Lung (tissue), 12 donors: ENCODE results near the gene DYNLRB1. TPM values are rescaled to one million over a fixed set of nuclear protein-coding genes. Genes with fewer than 3 reads are reported as not detected.

Source experiments
- ATAC-seq: fragments of 200-7000 bp; cut with Tn5 transposase; one replicate; pipeline ENCODE4 v1.9.1; 2020; ENCODE audit warnings: moderate number of reproducible peaks; ENCODE audit not compliant: insufficient read depth, low FRiP score
- DNase-seq, 3 donors: peaks; one replicate each; pipeline ENCODE4 v3.0.0-alpha.2; 2013 to 2017
- H3K27ac ChIP-seq, 2 donors: one replicate each; pipeline ENCODE4 v1.5.1; 2013; ENCODE audit warnings: mild to moderate bottlenecking in 2 of 2, moderate library complexity in 2 of 2, control low read depth in 1 of 2, inconsistent platforms in 1 of 2, low read depth in 1 of 2, low read length in 1 of 2
- H3K27me3 ChIP-seq, 3 donors: one replicate each; pipeline ENCODE4 v1.5.1; 2013; ENCODE audit warnings: low read length in 2 of 3; ENCODE audit not compliant: control insufficient read depth in 3 of 3, insufficient read depth in 3 of 3
- H3K36me3 ChIP-seq, 4 donors: one replicate each; pipeline ENCODE4 v1.5.1; 2013; ENCODE audit warnings: low read length in 4 of 4, mild to moderate bottlenecking in 1 of 4, moderate library complexity in 1 of 4; ENCODE audit not compliant: control insufficient read depth in 4 of 4, insufficient read depth in 4 of 4
- H3K4me1 ChIP-seq, 5 donors: one replicate each; pipeline ENCODE4 v1.5.1; 2013; ENCODE audit warnings: low read length in 5 of 5, mild to moderate bottlenecking in 2 of 5, moderate library complexity in 1 of 5; ENCODE audit not compliant: control insufficient read depth in 5 of 5, insufficient read depth in 5 of 5
- H3K4me3 ChIP-seq: one replicate; pipeline ENCODE4 v1.5.1; 2013; ENCODE audit warnings: mild to moderate bottlenecking, control low read depth, moderate library complexity
- H3K9ac ChIP-seq, 2 donors: one replicate each; pipeline ENCODE4 v1.5.1; 2013; ENCODE audit warnings: low read length in 2 of 2, control low read depth in 1 of 2; ENCODE audit not compliant: insufficient read depth in 1 of 2
- H3K9me3 ChIP-seq, 4 donors: one replicate each; pipeline ENCODE4 v1.5.1; 2013; ENCODE audit warnings: low read length in 3 of 4, mild to moderate bottlenecking in 1 of 4, moderate library complexity in 1 of 4; ENCODE audit not compliant: control insufficient read depth in 4 of 4, insufficient read depth in 3 of 4
- WGBS, 2 donors: extraction: QIAGEN DNeasy Blood & Tissue Kit; methylation state at CpG; one replicate each; pipeline ENCODE4 v1.1.7; 2013; 5-methylcytosine and 5-hydroxymethylcytosine counted together
- polyA plus RNA-seq, 2 donors: library from polyadenylated mRNA; stranded (reverse); fragments of 200-250 nt; gene quantifications; one replicate each; pipeline ENCODE4 v1.2.1, GENCODE V29; 2013
- total RNA-seq, 2 donors: library from RNA; depleted of rRNA in 1 of 2; stranded (reverse); fragments of >200 nt in 1 of 2; gene quantifications; one replicate each; pipeline ENCODE4 v1.2.1, GENCODE V29; 2014 to 2021
- TF ChIP-seq, protein P1 (sequence below): IDR thresholded peaks from 2 replicates; pipeline ENCODE4 v1.5.1; 2012; ENCODE audit warnings: mild to moderate bottlenecking; ENCODE audit errors: control extremely low read depth, extremely low read depth
- donor health status: control.
- donor health status: control.
- donor health status: Bipolar disorder and iron deficiency.
- donor health status: healthy.
- donor health status: DM: yes; HTN: yes; CAD: no.

The DYNLRB1 gene
- total and polyA plus RNA-seq, 4 donors: 77.3 to 433 (median 156) TPM

DNA sequence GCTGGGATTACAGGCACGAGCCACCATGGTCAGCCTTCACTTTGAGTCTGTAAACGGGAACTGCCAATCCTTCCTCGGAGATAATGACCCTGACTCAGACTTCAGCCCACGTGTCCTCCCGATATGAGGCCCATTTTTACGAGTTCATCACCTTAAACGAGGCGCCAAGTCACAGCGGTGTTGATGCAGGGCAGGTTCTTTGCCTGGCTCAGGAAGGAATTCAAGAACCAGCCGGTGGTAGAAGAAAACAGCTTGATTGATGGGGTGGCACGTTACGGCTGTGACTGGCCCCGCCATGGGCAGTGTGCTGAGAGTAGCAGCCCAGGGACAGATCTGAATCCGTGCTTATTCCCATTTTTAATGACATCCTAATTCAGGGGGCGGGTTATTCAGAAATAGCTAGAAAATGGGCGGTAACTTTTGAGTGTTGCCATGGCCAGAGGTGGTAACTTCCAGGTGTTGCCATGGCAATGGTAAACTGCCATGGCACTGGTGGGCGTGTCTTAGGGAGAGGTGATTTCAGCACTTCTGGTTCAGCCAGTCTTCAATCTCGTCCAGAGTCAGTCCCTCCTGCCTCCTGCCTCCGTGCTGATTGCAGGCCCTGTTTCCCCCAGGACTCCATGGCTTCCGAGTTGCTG is 33.2 kb downstream of the DYNLRB1 start:
- H3K4me3 ChIP-seq: no peak overlapping the region
- peaks cover 0 to 2% (median 0%) of the 10 kb centered on the region in 4 donors for H3K9me3 ChIP-seq
- ATAC-seq (no peak), DNase-seq (peak; percentile 36 to 60 (median 39))
- no peaks in the 10 kb centered on the region for H3K36me3 ChIP-seq
- no peak overlapping the region for H3K9ac ChIP-seq
- H3K27me3 ChIP-seq: no peaks in the 10 kb centered on the region
- H3K4me1 ChIP-seq: peaks cover 0 to 8% (median 0%) of the 10 kb centered on the region in 5 donors
- no peak overlapping the region for H3K27ac ChIP-seq
- 57 to 60% methylated on average over 20 of the region's 20 CpGs for WGBS, 2 donors
- TF ChIP-seq, protein P1, sequence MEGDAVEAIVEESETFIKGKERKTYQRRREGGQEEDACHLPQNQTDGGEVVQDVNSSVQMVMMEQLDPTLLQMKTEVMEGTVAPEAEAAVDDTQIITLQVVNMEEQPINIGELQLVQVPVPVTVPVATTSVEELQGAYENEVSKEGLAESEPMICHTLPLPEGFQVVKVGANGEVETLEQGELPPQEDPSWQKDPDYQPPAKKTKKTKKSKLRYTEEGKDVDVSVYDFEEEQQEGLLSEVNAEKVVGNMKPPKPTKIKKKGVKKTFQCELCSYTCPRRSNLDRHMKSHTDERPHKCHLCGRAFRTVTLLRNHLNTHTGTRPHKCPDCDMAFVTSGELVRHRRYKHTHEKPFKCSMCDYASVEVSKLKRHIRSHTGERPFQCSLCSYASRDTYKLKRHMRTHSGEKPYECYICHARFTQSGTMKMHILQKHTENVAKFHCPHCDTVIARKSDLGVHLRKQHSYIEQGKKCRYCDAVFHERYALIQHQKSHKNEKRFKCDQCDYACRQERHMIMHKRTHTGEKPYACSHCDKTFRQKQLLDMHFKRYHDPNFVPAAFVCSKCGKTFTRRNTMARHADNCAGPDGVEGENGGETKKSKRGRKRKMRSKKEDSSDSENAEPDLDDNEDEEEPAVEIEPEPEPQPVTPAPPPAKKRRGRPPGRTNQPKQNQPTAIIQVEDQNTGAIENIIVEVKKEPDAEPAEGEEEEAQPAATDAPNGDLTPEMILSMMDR: no peak

DNA sequence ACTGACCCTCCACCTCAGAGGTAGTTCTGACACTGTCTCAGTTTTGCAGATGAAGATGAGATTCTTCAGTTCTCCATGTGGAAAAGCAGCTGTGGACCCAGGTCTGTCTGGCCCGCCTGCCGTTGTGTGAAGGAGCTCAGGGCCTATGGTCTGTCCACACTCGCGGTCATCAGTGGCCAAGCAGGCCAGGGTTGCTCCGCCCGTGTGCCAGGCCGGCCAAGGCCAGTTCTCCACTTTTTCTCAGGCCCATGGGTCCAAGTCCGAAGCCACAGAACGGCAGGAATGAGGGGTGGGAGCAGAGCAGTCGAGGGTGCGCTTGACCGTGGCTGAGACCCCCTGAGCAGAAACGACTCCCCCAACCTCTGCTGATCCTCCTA is 33.7 kb downstream of the DYNLRB1 start:
- H3K36me3 ChIP-seq: no peaks in the 10 kb centered on the region
- TF ChIP-seq, protein P1: no peak
- DNase-seq (no peak), ATAC-seq (no peak)
- no peak overlapping the region for H3K9ac ChIP-seq
- H3K27me3 ChIP-seq: no peaks in the 10 kb centered on the region
- H3K4me3 ChIP-seq: no peak overlapping the region
- WGBS, 2 donors: 90 to 92% methylated on average over 13 of the region's 13 CpGs
- peaks cover 0 to 7% (median 0%) of the 10 kb centered on the region in 5 donors for H3K4me1 ChIP-seq
- H3K27ac ChIP-seq: no peak overlapping the region
- peaks cover 0 to 2% (median 0%) of the 10 kb centered on the region in 4 donors for H3K9me3 ChIP-seq

DNA sequence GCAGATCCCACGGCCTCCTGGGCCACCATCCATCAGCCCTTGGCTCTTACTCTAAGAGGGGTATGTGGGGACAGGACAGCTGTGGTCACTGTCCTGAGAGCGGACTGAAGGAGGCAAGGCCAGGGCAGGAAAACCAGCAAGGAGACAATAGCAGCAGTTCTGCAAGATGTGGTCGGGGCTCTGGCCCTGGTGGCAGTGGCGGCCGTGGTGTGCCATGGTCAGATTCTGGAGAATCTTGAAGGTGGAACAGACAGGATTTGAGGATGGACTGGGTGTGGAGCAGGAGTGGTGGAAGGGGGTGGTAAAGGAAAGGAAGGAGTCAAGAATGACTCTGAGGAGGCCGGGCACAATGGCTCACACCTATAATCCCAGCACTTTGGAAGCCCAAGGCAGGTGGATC is 36.3 kb downstream of the DYNLRB1 start:
- DNase-seq (no peak), ATAC-seq (no peak)
- Histone ChIP-seq H3K27ac (no peak overlapping the region), H3K27me3 (no peaks in the 10 kb centered on the region), H3K36me3 (no peaks in the 10 kb centered on the region), H3K9me3 (peaks cover 0 to 2% (median 0%) of the 10 kb centered on the region in 4 donors), H3K9ac (no peak overlapping the region), H3K4me1 (peaks cover 0 to 7% (median 0%) of the 10 kb centered on the region in 5 donors), H3K4me3 (no peak overlapping the region)
- 89 to 96% methylated on average over 6 of the region's 6 CpGs for WGBS, 2 donors
- TF ChIP-seq, protein P1: no peak
